ENCODE data around the gene DOP1B. TPM values are rescaled to one million over a fixed set of nuclear protein-coding genes. Genes with fewer than 3 reads are reported as not detected.

The DOP1B gene
- total RNA-seq, 4 donors from 2014 or later = 6.3 to 15.1 (median 11.2) TPM

- 93% methylated on average over 18 of the region's 19 CpGs for WGBS
- TF ChIP-seq POLR2A (IDR thresholded peaks at IDR 0.05; ENCODE audit: low read depth) (no peak), POLR2AphosphoS5 (IDR thresholded peaks at IDR 0.05) (no peak), CTCF (IDR thresholded peaks at IDR 0.05) (no peak), EP300 (IDR thresholded peaks at IDR 0.05) (no peak)
- Histone ChIP-seq H3K27me3 (no peaks in the 10 kb centered on the region), H3K4me3 (no peak overlapping the region), H3K4me1 (peaks cover 0 to 11% (median 8%) of the 10 kb centered on the region in 4 donors), H3K27ac (replicated peaks in 1 of 4) (no peak overlapping the region), H3K36me3 (peaks cover 8 to 49% (median 30%) of the 10 kb centered on the region in 4 donors), H3K9me3 (no peaks in the 10 kb centered on the region)
- no peak for DNase-seq (ENCODE audit: extremely low spot score)
- intact Hi-C loops (cut with DNase I) = no loop called here
Measured at GRCh38 chr21:36169470-36170128, 13.0 kb downstream of the DOP1B start.

GRCh38 chr21:36170823-36171222 is 14.2 kb downstream of the DOP1B start:
- Histone ChIP-seq H3K4me1 (peaks cover 0 to 11% (median 8%) of the 10 kb centered on the region in 4 donors), H3K27me3 (no peaks in the 10 kb centered on the region), H3K27ac (replicated peaks in 1 of 4) (no peak overlapping the region), H3K4me3 (no peak overlapping the region), H3K9me3 (no peaks in the 10 kb centered on the region), H3K36me3 (peaks cover 8 to 43% (median 26%) of the 10 kb centered on the region in 4 donors)
- TF ChIP-seq CTCF (IDR thresholded peaks at IDR 0.05) (no peak), POLR2AphosphoS5 (IDR thresholded peaks at IDR 0.05) (no peak), POLR2A (IDR thresholded peaks at IDR 0.05; ENCODE audit: low read depth) (no peak), EP300 (IDR thresholded peaks at IDR 0.05) (no peak)
- intact Hi-C loops (cut with DNase I) = no loop called here
- no peak for DNase-seq (ENCODE audit: extremely low spot score)
- 96% methylated on average over 6 of the region's 6 CpGs for WGBS

GRCh38 chr21:36171336-36171735 is 14.7 kb downstream of the DOP1B start:
- peaks cover 8 to 40% (median 24%) of the 10 kb centered on the region in 4 donors for H3K36me3 ChIP-seq
- DNase-seq (ENCODE audit: extremely low spot score) = no peak
- no peak overlapping the region for H3K4me3 ChIP-seq
- WGBS = 69% methylated on average over 5 of the region's 5 CpGs
- intact Hi-C loops (cut with DNase I) = no loop called here
- no peak for TF ChIP-seq POLR2A (IDR thresholded peaks at IDR 0.05; ENCODE audit: low read depth)
- no peak for TF ChIP-seq EP300 (IDR thresholded peaks at IDR 0.05)
- TF ChIP-seq POLR2AphosphoS5 (IDR thresholded peaks at IDR 0.05) = no peak
- TF ChIP-seq CTCF (IDR thresholded peaks at IDR 0.05) = no peak
- no peak overlapping the region for H3K27ac ChIP-seq (replicated peaks in 1 of 4)
- H3K4me1 ChIP-seq = peaks cover 0 to 11% (median 8%) of the 10 kb centered on the region in 4 donors
- H3K27me3 ChIP-seq = no peaks in the 10 kb centered on the region
- no peaks in the 10 kb centered on the region for H3K9me3 ChIP-seq

- Histone ChIP-seq H3K27me3 (no peaks in the 10 kb centered on the region), H3K27ac (replicated peaks in 1 of 4) (no peak overlapping the region), H3K9me3 (no peaks in the 10 kb centered on the region), H3K4me3 (no peak overlapping the region), H3K36me3 (peaks cover 8 to 35% (median 21%) of the 10 kb centered on the region in 4 donors), H3K4me1 (peaks cover 0 to 11% (median 8%) of the 10 kb centered on the region in 4 donors)
- intact Hi-C loops (cut with DNase I) = no loop called here
- no peak for DNase-seq (ENCODE audit: extremely low spot score)
- WGBS = 54% methylated on average over 9 of the region's 9 CpGs
- TF ChIP-seq POLR2A (IDR thresholded peaks at IDR 0.05; ENCODE audit: low read depth) (no peak), POLR2AphosphoS5 (IDR thresholded peaks at IDR 0.05) (no peak), CTCF (IDR thresholded peaks at IDR 0.05) (no peak), EP300 (IDR thresholded peaks at IDR 0.05) (no peak)
Measured at GRCh38 chr21:36171741-36172331, 15.2 kb downstream of the DOP1B start.
